Esophagus squamous epithelium (tissue), 4 donors: ENCODE measurements around the gene ALKBH5.

ENCODE experiments used
- CTCF ChIP-seq, 6 experiments: fragments of 450-650 bp in 4 of 6; fragments of 200-600 bp in 2 of 6; sonication (generic) in 2 of 6; IDR thresholded peaks; one replicate each; pipeline ENCODE4 v1.5.1; 2016 to 2019; ENCODE audit warnings: antibody characterized with exemption in 6 of 6, mild to moderate bottlenecking in 4 of 6, moderate library complexity in 4 of 6
- POLR2A ChIP-seq, 4 donors: fragments of 450-650 bp; IDR thresholded peaks; one replicate each; pipeline ENCODE4 v1.6.1; 2017; ENCODE audit warnings: antibody characterized with exemption in 4 of 4, mild to moderate bottlenecking in 4 of 4, moderate library complexity in 3 of 4

- TF ChIP-seq POLR2A (IDR thresholded peaks at IDR 0.05) (no peak), CTCF (IDR thresholded peaks at IDR 0.05) (no peak)
Observed at GRCh38 chr17:18231164-18231563, 47.5 kb downstream of the ALKBH5 start.
